OCI-LY7 (cell line): ENCODE data around the gene ASXL1.

Experiments
- CTCF ChIP-seq: fragments of 200-600 bp; sonication (generic); conservative IDR thresholded peaks from 2 replicates; pipeline ENCODE4 v1.5.1; 2014; ENCODE audit warnings: mild to moderate bottlenecking, antibody characterized with exemption, low read length, moderate library complexity, mixed read lengths
- EZH2phosphoT487 ChIP-seq: fragments of 200-600 bp; sonication (generic); IDR thresholded peaks from 2 replicates; pipeline ENCODE4 v1.6.1; 2018; ENCODE audit warnings: low read depth, borderline replicate concordance, mild to moderate bottlenecking, mixed run types, antibody characterized with exemption, low read length, moderate library complexity, mixed read lengths

GRCh38 chr20:32353848-32354496 is 4.2 kb upstream of the ASXL1 start:
- TF ChIP-seq CTCF (no peak), EZH2phosphoT487 (no peak)
